Measurements from ENCODE around the gene AGRN. TPM values are rescaled to one million over a fixed set of nuclear protein-coding genes. Genes with fewer than 3 reads are reported as not detected.
A peak's percentile ranks its signal among the peaks of the same experiment; 100 is the strongest.
"Not testable (repeated sequence)": the region's sequence is repeated elsewhere in the genome, so short reads cannot be mapped to it uniquely, and the experiment has no call there.

AGRN gene
- total and polyA plus RNA-seq, 5 donors from 2014 or later, result 0.06 to 4.2 (median 0.29) TPM; not detected in 1

- peak; percentile 22 to 32 for ATAC-seq (ENCODE audit: low read depth in 2 of 2)
- peaks cover 0 to 30% (median 13%) of the 10 kb centered on the region in 4 donors for H3K4me1 Mint-ChIP-seq
- Histone ChIP-seq H3K27me3 (ENCODE audit: control insufficient read depth, insufficient read depth, low read length) (no peaks in the 10 kb centered on the region), H3K27ac (ENCODE audit: insufficient read depth, low read length, poor library complexity, severe bottlenecking) (peak overlapping the region; percentile 90), H3K4me3 (ENCODE audit: low read depth, low read length) (peak overlapping the region; percentile 98), H3K4me1 (ENCODE audit: control insufficient read depth, insufficient read depth, low read length, poor library complexity, severe bottlenecking) (peaks cover 29% of the 10 kb centered on the region), H3K9me3 (ENCODE audit: control insufficient read depth in 2 of 2, low read length in 2 of 2) (peaks cover 0 to 2% of the 10 kb centered on the region in 2 experiments), H3K36me3 (ENCODE audit: control insufficient read depth, insufficient read depth, low read length) (no peaks in the 10 kb centered on the region)
- H3K36me3 Mint-ChIP-seq, result no peaks in the 10 kb centered on the region
- H3K27ac Mint-ChIP-seq, result peak overlapping the region; percentile 98 to 99 (median 98)
- no peaks in the 10 kb centered on the region for H3K9me3 Mint-ChIP-seq
- DNase-seq, result peak in 1 of 3 donors; percentile 68
- H3K4me3 Mint-ChIP-seq, result peak overlapping the region; percentile 92 to 96 (median 93)
- peaks cover 13% of the 10 kb centered on the region for H3K27me3 Mint-ChIP-seq
Measured at GRCh38 chr1:1013922-1014648, 5.8 kb upstream of the AGRN start.

GRCh38 chr1:1014799-1015681 lies 4.9 kb upstream of the AGRN start:
- Mint-ChIP-seq H3K4me3 (peak overlapping the region; percentile 92 to 96 (median 93)), H3K4me1 (peaks cover 0 to 31% (median 13%) of the 10 kb centered on the region in 4 donors), H3K27me3 (peaks cover 11% of the 10 kb centered on the region), H3K9me3 (no peaks in the 10 kb centered on the region), H3K27ac (peak overlapping the region; percentile 82 to 99 (median 98)), H3K36me3 (no peaks in the 10 kb centered on the region)
- no peak for DNase-seq
- ATAC-seq (ENCODE audit: low read depth in 2 of 2), result no peak
- Histone ChIP-seq H3K27ac (ENCODE audit: insufficient read depth, low read length, poor library complexity, severe bottlenecking) (peak overlapping the region; percentile 90), H3K4me3 (ENCODE audit: low read depth, low read length) (peak overlapping the region; percentile 98), H3K9me3 (ENCODE audit: control insufficient read depth in 2 of 2, low read length in 2 of 2) (peaks cover 0 to 2% of the 10 kb centered on the region in 2 experiments), H3K36me3 (ENCODE audit: control insufficient read depth, insufficient read depth, low read length) (no peaks in the 10 kb centered on the region), H3K4me1 (ENCODE audit: control insufficient read depth, insufficient read depth, low read length, poor library complexity, severe bottlenecking) (peaks cover 31% of the 10 kb centered on the region), H3K27me3 (ENCODE audit: control insufficient read depth, insufficient read depth, low read length) (no peaks in the 10 kb centered on the region)

- not testable (repeated sequence) for H3K9me3 Mint-ChIP-seq; H3K27ac Mint-ChIP-seq; H3K36me3 ChIP-seq (ENCODE audit: control insufficient read depth, insufficient read depth, low read length); H3K9me3 ChIP-seq (ENCODE audit: control insufficient read depth in 2 of 2, low read length in 2 of 2); H3K27ac ChIP-seq (ENCODE audit: insufficient read depth, low read length, poor library complexity, severe bottlenecking); DNase-seq; H3K4me3 ChIP-seq (ENCODE audit: low read depth, low read length); H3K36me3 Mint-ChIP-seq; H3K27me3 ChIP-seq (ENCODE audit: control insufficient read depth, insufficient read depth, low read length); ATAC-seq (ENCODE audit: low read depth in 2 of 2)
- H3K27me3 Mint-ChIP-seq, result peaks cover 15% of the 10 kb centered on the region
- peaks cover 0 to 34% (median 13%) of the 10 kb centered on the region in 4 donors for H3K4me1 Mint-ChIP-seq
- peak overlapping the region; percentile 54 to 83 (median 58) for H3K4me3 Mint-ChIP-seq
- peaks cover 43% of the 10 kb centered on the region for H3K4me1 ChIP-seq (ENCODE audit: control insufficient read depth, insufficient read depth, low read length, poor library complexity, severe bottlenecking)
Measured at GRCh38 chr1:1017397-1018320, 2.3 kb upstream of the AGRN start.

- Mint-ChIP-seq H3K4me1 (peaks cover 0 to 34% (median 11%) of the 10 kb centered on the region in 4 donors), H3K27me3 (peaks cover 14% of the 10 kb centered on the region), H3K4me3 (peak overlapping the region in 2 of 4 donors; percentile 31 to 56)
- not testable (repeated sequence) for H3K4me3 ChIP-seq (ENCODE audit: low read depth, low read length); H3K9me3 ChIP-seq (ENCODE audit: control insufficient read depth in 2 of 2, low read length in 2 of 2); ATAC-seq (ENCODE audit: low read depth in 2 of 2); H3K27ac Mint-ChIP-seq; H3K27me3 ChIP-seq (ENCODE audit: control insufficient read depth, insufficient read depth, low read length); H3K36me3 ChIP-seq (ENCODE audit: control insufficient read depth, insufficient read depth, low read length); H3K36me3 Mint-ChIP-seq; DNase-seq; H3K27ac ChIP-seq (ENCODE audit: insufficient read depth, low read length, poor library complexity, severe bottlenecking); H3K9me3 Mint-ChIP-seq
- H3K4me1 ChIP-seq (ENCODE audit: control insufficient read depth, insufficient read depth, low read length, poor library complexity, severe bottlenecking), result peaks cover 39% of the 10 kb centered on the region
Measured at GRCh38 chr1:1018321-1018685, 1.6 kb upstream of the AGRN start.

- Histone ChIP-seq H3K4me3 (ENCODE audit: low read depth, low read length) (no peak overlapping the region), H3K4me1 (ENCODE audit: control insufficient read depth, insufficient read depth, low read length, poor library complexity, severe bottlenecking) (peaks cover 30% of the 10 kb centered on the region), H3K36me3 (ENCODE audit: control insufficient read depth, insufficient read depth, low read length) (no peaks in the 10 kb centered on the region), H3K9me3 (ENCODE audit: control insufficient read depth in 2 of 2, low read length in 2 of 2) (peaks cover 0 to 2% of the 10 kb centered on the region in 2 experiments), H3K27ac (ENCODE audit: insufficient read depth, low read length, poor library complexity, severe bottlenecking) (no peak overlapping the region), H3K27me3 (ENCODE audit: control insufficient read depth, insufficient read depth, low read length) (no peaks in the 10 kb centered on the region)
- DNase-seq (peak; percentile 68 to 78 (median 78)), ATAC-seq (ENCODE audit: low read depth in 2 of 2) (peak; percentile 80 to 81)
- H3K27me3 Mint-ChIP-seq, result peaks cover 11% of the 10 kb centered on the region
- peaks cover 0 to 23% (median 7%) of the 10 kb centered on the region in 4 donors for H3K4me1 Mint-ChIP-seq
- no peaks in the 10 kb centered on the region for H3K36me3 Mint-ChIP-seq
- peak overlapping the region; percentile 44 to 80 (median 76) for H3K4me3 Mint-ChIP-seq
- H3K27ac Mint-ChIP-seq, result peak overlapping the region in 1 of 3 donors; percentile 14
- no peaks in the 10 kb centered on the region for H3K9me3 Mint-ChIP-seq
Measured at GRCh38 chr1:1019122-1019999, 559 bp upstream of the AGRN start.

GRCh38 chr1:1020415-1021009 lies 592 bp downstream of the AGRN start:
- DNase-seq, result no peak
- H3K9me3 Mint-ChIP-seq, result no peaks in the 10 kb centered on the region

More at GRCh38 chr1:1020415-1021009, 592 bp downstream of the AGRN start:
- peaks cover 0 to 2% of the 10 kb centered on the region in 2 experiments for H3K9me3 ChIP-seq (ENCODE audit: control insufficient read depth in 2 of 2, low read length in 2 of 2)
- ATAC-seq (ENCODE audit: low read depth in 2 of 2), result no peak
- H3K27me3 Mint-ChIP-seq, result peaks cover 11% of the 10 kb centered on the region
- H3K36me3 ChIP-seq (ENCODE audit: control insufficient read depth, insufficient read depth, low read length), result no peaks in the 10 kb centered on the region
- no peak overlapping the region for H3K27ac ChIP-seq (ENCODE audit: insufficient read depth, low read length, poor library complexity, severe bottlenecking)
- H3K36me3 Mint-ChIP-seq, result no peaks in the 10 kb centered on the region
- H3K4me1 Mint-ChIP-seq, result peaks cover 0 to 18% (median 5%) of the 10 kb centered on the region in 4 donors
- H3K4me3 Mint-ChIP-seq, result peak overlapping the region in 1 of 4 donors; percentile 70
- H3K4me1 ChIP-seq (ENCODE audit: control insufficient read depth, insufficient read depth, low read length, poor library complexity, severe bottlenecking), result peaks cover 19% of the 10 kb centered on the region
- H3K27me3 ChIP-seq (ENCODE audit: control insufficient read depth, insufficient read depth, low read length), result no peaks in the 10 kb centered on the region
- H3K4me3 ChIP-seq (ENCODE audit: low read depth, low read length), result no peak overlapping the region
- H3K27ac Mint-ChIP-seq, result no peak overlapping the region

Measured in CD4-positive, CD25-positive, alpha-beta regulatory T cell (primary cell).